ENCODE measurements around the gene RTL5.
A peak's percentile ranks its signal among the peaks of the same experiment; 100 is the strongest.

Gene RTL5

DNA sequence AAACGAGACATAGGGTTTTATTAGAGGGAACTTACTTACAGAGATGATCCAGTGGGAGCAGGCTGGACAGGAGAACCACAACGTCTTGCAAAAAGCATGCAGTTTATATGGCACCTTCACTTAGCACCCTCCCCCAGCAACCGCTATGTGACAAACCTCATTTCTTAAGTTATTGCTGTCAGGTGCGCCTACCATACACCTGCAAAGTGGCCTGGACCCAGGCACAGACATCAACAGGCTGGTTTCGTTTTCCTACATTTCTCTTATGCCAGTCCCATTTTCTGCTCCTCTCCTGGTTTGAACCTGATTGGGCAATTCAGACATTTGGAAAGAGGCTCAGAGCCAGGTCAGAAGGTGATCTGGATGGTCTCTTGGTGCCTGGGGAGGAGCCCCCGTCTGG, 18.3 kb downstream of the RTL5 start:
- DNase-seq (ENCODE audit: low spot score in 2 of 2) (no peak), ATAC-seq (replicated peaks; ENCODE audit: extremely low read depth, poor library complexity, severe bottlenecking) (no peak)
- Mint-ChIP-seq H3K27me3 (no peaks in the 10 kb centered on the region), H3K9me3 (no peaks in the 10 kb centered on the region), H3K27ac (ENCODE audit: low read depth) (no peak overlapping the region), H3K4me3 (no peak overlapping the region), H3K4me1 (peaks cover 22% of the 10 kb centered on the region), H3K36me3 (ENCODE audit: insufficient read depth) (peaks cover 4% of the 10 kb centered on the region)

GRCh38 chrX:72110876-72111708, 20.6 kb downstream of the RTL5 start:
- peaks cover 4% of the 10 kb centered on the region for H3K36me3 Mint-ChIP-seq (ENCODE audit: insufficient read depth)
- H3K4me3 Mint-ChIP-seq: no peak overlapping the region
- no peaks in the 10 kb centered on the region for H3K9me3 Mint-ChIP-seq
- ATAC-seq (replicated peaks; ENCODE audit: extremely low read depth, poor library complexity, severe bottlenecking): no peak
- peaks cover 21% of the 10 kb centered on the region for H3K4me1 Mint-ChIP-seq
- no peak overlapping the region for H3K27ac Mint-ChIP-seq (ENCODE audit: low read depth)
- no peak for DNase-seq (ENCODE audit: low spot score in 2 of 2)
- H3K27me3 Mint-ChIP-seq: no peaks in the 10 kb centered on the region

DNA sequence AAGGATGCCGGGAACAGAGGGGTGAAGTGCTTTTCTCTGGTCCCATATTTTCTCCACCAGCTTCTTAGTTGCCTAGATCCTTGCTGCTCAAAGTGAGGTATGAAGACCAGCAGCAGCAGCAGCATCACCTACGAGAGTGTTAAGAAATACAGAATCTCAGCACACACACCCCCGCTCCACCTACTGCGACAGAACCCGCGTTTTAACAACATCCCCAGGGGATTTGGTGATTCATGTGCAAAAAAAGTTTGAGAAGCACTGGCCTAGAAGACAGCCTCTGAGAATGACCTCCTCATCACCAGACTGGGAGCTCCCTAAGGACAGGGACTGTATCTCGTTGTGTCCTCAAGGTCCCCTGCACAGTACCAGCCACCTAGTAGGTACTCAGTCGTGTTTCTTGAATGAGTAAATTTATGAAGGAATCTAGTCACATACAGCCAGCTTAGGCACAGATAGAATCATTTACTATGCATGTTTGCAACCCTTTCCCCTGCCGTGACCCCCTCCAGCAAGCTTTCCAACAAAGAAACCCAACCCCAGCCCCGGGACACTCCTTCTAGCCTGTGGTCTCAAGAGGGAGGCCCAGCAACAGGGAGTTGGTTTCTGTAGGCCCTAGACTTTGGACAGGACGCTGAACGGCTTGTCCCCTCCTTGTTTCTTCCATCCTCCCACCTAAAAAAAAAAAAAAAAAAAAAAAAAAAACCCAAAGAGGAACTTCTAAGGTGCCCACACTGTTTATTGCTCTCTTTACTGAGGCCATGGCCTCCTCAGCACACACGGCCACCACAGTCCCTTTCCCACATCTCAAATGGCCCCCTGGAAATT, 21.5 kb downstream of the RTL5 start:
- Mint-ChIP-seq H3K4me1 (peaks cover 21% of the 10 kb centered on the region), H3K27me3 (no peaks in the 10 kb centered on the region), H3K9me3 (no peaks in the 10 kb centered on the region), H3K27ac (ENCODE audit: low read depth) (no peak overlapping the region), H3K4me3 (no peak overlapping the region), H3K36me3 (ENCODE audit: insufficient read depth) (peaks cover 9% of the 10 kb centered on the region)
- DNase-seq (ENCODE audit: low spot score in 2 of 2): no peak
- ATAC-seq (replicated peaks; ENCODE audit: extremely low read depth, poor library complexity, severe bottlenecking): no peak

GRCh38 chrX:72108666-72109065, 23.0 kb downstream of the RTL5 start:
- Mint-ChIP-seq H3K27me3 (no peaks in the 10 kb centered on the region), H3K27ac (ENCODE audit: low read depth) (no peak overlapping the region), H3K36me3 (ENCODE audit: insufficient read depth) (peaks cover 11% of the 10 kb centered on the region), H3K9me3 (no peaks in the 10 kb centered on the region), H3K4me1 (peaks cover 32% of the 10 kb centered on the region), H3K4me3 (no peak overlapping the region)
- no peak for DNase-seq (ENCODE audit: low spot score in 2 of 2)
- no peak for ATAC-seq (replicated peaks; ENCODE audit: extremely low read depth, poor library complexity, severe bottlenecking)

GRCh38 chrX:72107841-72108595, 23.7 kb downstream of the RTL5 start:
- Mint-ChIP-seq H3K27ac (ENCODE audit: low read depth) (peak overlapping the region; percentile 88), H3K36me3 (ENCODE audit: insufficient read depth) (peaks cover 13% of the 10 kb centered on the region), H3K4me3 (peak overlapping the region; percentile 1), H3K9me3 (no peaks in the 10 kb centered on the region), H3K4me1 (peaks cover 35% of the 10 kb centered on the region), H3K27me3 (no peaks in the 10 kb centered on the region)
- DNase-seq (ENCODE audit: low spot score in 2 of 2) (no peak), ATAC-seq (replicated peaks; ENCODE audit: extremely low read depth, poor library complexity, severe bottlenecking) (no peak)

DNA sequence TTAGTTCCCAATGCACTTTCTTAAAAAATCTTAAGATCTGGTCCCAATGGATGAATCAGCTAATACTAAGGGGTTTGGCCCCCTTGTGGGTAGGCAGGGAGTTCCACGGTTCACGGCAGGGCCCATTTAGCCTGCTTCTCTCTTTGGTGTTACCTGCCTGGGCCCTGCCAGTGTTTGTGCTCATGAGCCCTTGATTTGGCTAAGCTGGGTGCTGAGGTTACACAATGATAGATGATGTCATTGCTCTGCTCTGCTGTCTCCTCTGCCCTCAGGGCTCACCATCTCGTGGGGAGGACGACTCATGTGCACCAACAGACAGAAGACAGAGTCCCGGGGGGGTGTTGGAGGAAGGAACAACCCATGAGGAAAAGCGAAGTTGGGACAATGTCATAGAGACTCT, 24.4 kb downstream of the RTL5 start:
- no peak for ATAC-seq (replicated peaks; ENCODE audit: extremely low read depth, poor library complexity, severe bottlenecking)
- Mint-ChIP-seq H3K4me1 (peaks cover 36% of the 10 kb centered on the region), H3K36me3 (ENCODE audit: insufficient read depth) (peaks cover 13% of the 10 kb centered on the region), H3K4me3 (peak overlapping the region; percentile 1), H3K9me3 (no peaks in the 10 kb centered on the region), H3K27ac (ENCODE audit: low read depth) (peak overlapping the region; percentile 88), H3K27me3 (no peaks in the 10 kb centered on the region)
- no peak for DNase-seq (ENCODE audit: low spot score in 2 of 2)

GRCh38 chrX:72105436-72105835, 26.3 kb downstream of the RTL5 start:
- Mint-ChIP-seq H3K27ac (ENCODE audit: low read depth) (peak overlapping the region; percentile 94), H3K36me3 (ENCODE audit: insufficient read depth) (peaks cover 22% of the 10 kb centered on the region), H3K27me3 (no peaks in the 10 kb centered on the region), H3K4me1 (peaks cover 48% of the 10 kb centered on the region), H3K9me3 (no peaks in the 10 kb centered on the region), H3K4me3 (peak overlapping the region; percentile 39)
- DNase-seq (ENCODE audit: low spot score in 2 of 2) (peak; percentile 21 to 73), ATAC-seq (replicated peaks; ENCODE audit: extremely low read depth, poor library complexity, severe bottlenecking) (peak; percentile 75)

GRCh38 chrX:72102760-72103159, 29.0 kb downstream of the RTL5 start:
- peaks cover 18% of the 10 kb centered on the region for H3K36me3 Mint-ChIP-seq (ENCODE audit: insufficient read depth)
- peaks cover 52% of the 10 kb centered on the region for H3K4me1 Mint-ChIP-seq
- H3K27ac Mint-ChIP-seq (ENCODE audit: low read depth): no peak overlapping the region
- H3K27me3 Mint-ChIP-seq: no peaks in the 10 kb centered on the region
- no peak for DNase-seq (ENCODE audit: low spot score in 2 of 2)
- H3K9me3 Mint-ChIP-seq: no peaks in the 10 kb centered on the region
- ATAC-seq (replicated peaks; ENCODE audit: extremely low read depth, poor library complexity, severe bottlenecking): no peak
- no peak overlapping the region for H3K4me3 Mint-ChIP-seq

DNA sequence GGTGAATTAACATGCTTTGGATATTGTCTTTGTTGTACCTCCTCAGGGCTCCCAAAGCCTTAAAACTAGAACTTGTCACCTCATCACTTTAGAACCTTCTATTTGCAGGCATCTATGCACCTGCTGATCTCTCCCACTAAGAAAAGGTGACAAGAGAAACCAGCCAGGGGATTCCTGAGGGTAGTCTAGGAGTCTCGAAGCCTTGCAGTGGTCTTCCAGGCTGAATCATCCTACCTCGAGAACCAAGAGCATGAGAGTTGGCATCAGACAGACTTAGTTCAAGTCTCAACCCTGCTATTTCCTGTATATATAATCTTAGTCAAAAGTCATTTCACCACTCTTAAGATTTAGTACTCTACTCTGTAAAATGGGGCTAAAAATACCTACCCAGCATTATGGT, 29.6 kb downstream of the RTL5 start:
- Mint-ChIP-seq H3K36me3 (ENCODE audit: insufficient read depth) (peaks cover 18% of the 10 kb centered on the region), H3K27me3 (no peaks in the 10 kb centered on the region), H3K4me1 (peaks cover 46% of the 10 kb centered on the region), H3K27ac (ENCODE audit: low read depth) (peak overlapping the region; percentile 96), H3K9me3 (no peaks in the 10 kb centered on the region), H3K4me3 (peak overlapping the region; percentile 84)
- no peak for ATAC-seq (replicated peaks; ENCODE audit: extremely low read depth, poor library complexity, severe bottlenecking)
- DNase-seq (ENCODE audit: low spot score in 2 of 2): no peak

- Mint-ChIP-seq H3K27ac (ENCODE audit: low read depth) (peak overlapping the region; percentile 96), H3K36me3 (ENCODE audit: insufficient read depth) (peaks cover 18% of the 10 kb centered on the region), H3K4me1 (peaks cover 45% of the 10 kb centered on the region), H3K9me3 (no peaks in the 10 kb centered on the region), H3K4me3 (peak overlapping the region; percentile 84), H3K27me3 (no peaks in the 10 kb centered on the region)
- no peak for DNase-seq (ENCODE audit: low spot score in 2 of 2)
- no peak for ATAC-seq (replicated peaks; ENCODE audit: extremely low read depth, poor library complexity, severe bottlenecking)
These were observed 30.1 kb downstream of the RTL5 start for GRCh38 chrX:72101597-72102037.

- Mint-ChIP-seq H3K4me3 (peak overlapping the region; percentile 84), H3K36me3 (ENCODE audit: insufficient read depth) (peaks cover 18% of the 10 kb centered on the region), H3K9me3 (no peaks in the 10 kb centered on the region), H3K27ac (ENCODE audit: low read depth) (peak overlapping the region; percentile 96), H3K4me1 (peaks cover 45% of the 10 kb centered on the region), H3K27me3 (no peaks in the 10 kb centered on the region)
- peak; percentile 73 for ATAC-seq (replicated peaks; ENCODE audit: extremely low read depth, poor library complexity, severe bottlenecking)
- DNase-seq (ENCODE audit: low spot score in 2 of 2): peak; percentile 51 to 77
These were observed 30.8 kb downstream of the RTL5 start for GRCh38 chrX:72100824-72101351.
